Neural progenitor cell (in vitro differentiated cells): Measurements from ENCODE around the gene DVL1. TPM values are rescaled to one million over a fixed set of nuclear protein-coding genes. Genes with fewer than 3 reads are reported as not detected.
A peak's percentile ranks its signal among the peaks of the same experiment; 100 is the strongest.

Experiments
- DNase-seq: peaks from one replicate; pipeline ENCODE4 v3.0.0-alpha.2; 2016; ENCODE audit warnings: low spot score
- H2AFZ ChIP-seq: fragments of 200-600 bp; sonication (generic); replicated peaks from 2 replicates; pipeline ENCODE4 v1.6.1; 2016; ENCODE audit warnings: antibody characterized with exemption
- H3F3A ChIP-seq: fragments of 200-600 bp; sonication (generic); 2 replicates; pipeline ENCODE4 v1.6.1; 2016; ENCODE audit warnings: antibody characterized with exemption, low read depth
- H3K27ac ChIP-seq: fragments of 200-600 bp; sonication (generic); 2 replicates; pipeline ENCODE4 v1.5.1; 2016; ENCODE audit warnings: mild to moderate bottlenecking
- H3K27me3 ChIP-seq: fragments of 200-600 bp; sonication (generic); 2 replicates; pipeline ENCODE4 v1.6.1; 2016; ENCODE audit warnings: mild to moderate bottlenecking, moderate library complexity
- H3K36me3 ChIP-seq: fragments of 200-600 bp; sonication (generic); 2 replicates; pipeline ENCODE4 v1.5.1; 2016
- H3K4me1 ChIP-seq: fragments of 200-600 bp; sonication (generic); 2 replicates; pipeline ENCODE4 v1.6.1; 2016; ENCODE audit warnings: mixed run types
- H3K4me2 ChIP-seq: fragments of 200-600 bp; sonication (generic); 2 replicates; pipeline ENCODE4 v1.6.1; 2016
- H3K4me3 ChIP-seq: fragments of 200-600 bp; sonication (generic); 2 replicates; pipeline ENCODE4 v1.5.1; 2016
- H3K79me2 ChIP-seq: fragments of 200-600 bp; sonication (generic); 2 replicates; pipeline ENCODE4 v1.6.1; 2016; ENCODE audit warnings: low read depth
- H3K9ac ChIP-seq: fragments of 200-600 bp; sonication (generic); 2 replicates; pipeline ENCODE4 v1.6.1; 2016
- H3K9me3 ChIP-seq: fragments of 200-600 bp; sonication (generic); 2 replicates; pipeline ENCODE4 v1.5.1; 2016; ENCODE audit warnings: low read depth
- H4K20me1 ChIP-seq: fragments of 200-600 bp; sonication (generic); 2 replicates; pipeline ENCODE4 v1.6.1; 2016; ENCODE audit warnings: low read depth
- H3K27ac Mint-ChIP-seq: 3 replicates; pipeline ENCODE4 v1.8.0; 2021; ENCODE audit warnings: mixed read lengths
- H3K27me3 Mint-ChIP-seq: 2 replicates; pipeline ENCODE4 v1.8.0; 2022; ENCODE audit warnings: low read depth, mild to moderate bottlenecking, inconsistent platforms, moderate library complexity, mixed read lengths; ENCODE audit not compliant: insufficient read depth
- H3K36me3 Mint-ChIP-seq: 3 replicates; pipeline ENCODE4 v1.8.0; 2021; ENCODE audit warnings: mixed read lengths
- H3K4me1 Mint-ChIP-seq: 3 replicates; pipeline ENCODE4 v1.8.0; 2021; ENCODE audit warnings: mixed read lengths
- H3K4me3 Mint-ChIP-seq: 3 replicates; pipeline ENCODE4 v1.8.0; 2021; ENCODE audit warnings: mild to moderate bottlenecking, moderate library complexity, mixed read lengths
- H3K9me3 Mint-ChIP-seq: 3 replicates; pipeline ENCODE4 v1.8.0; 2020; ENCODE audit warnings: mixed read lengths
- CTCF ChIP-seq: fragments of 200-600 bp; sonication (generic); IDR thresholded peaks from 2 replicates; pipeline ENCODE4 v1.5.1; 2017; ENCODE audit warnings: antibody characterized with exemption, mild to moderate bottlenecking
- EZH2 ChIP-seq: fragments of 200-600 bp; sonication (generic); IDR thresholded peaks from 2 replicates; pipeline ENCODE4 v1.6.1; 2017; ENCODE audit warnings: antibody characterized with exemption, mild to moderate bottlenecking, moderate library complexity
- EZH2phosphoT487 ChIP-seq: fragments of 200-600 bp; sonication (generic); IDR thresholded peaks from 2 replicates; pipeline ENCODE4 v1.6.1; 2017; ENCODE audit warnings: antibody characterized with exemption
- total RNA-seq: library from RNA; depleted of rRNA; stranded (reverse); fragments of >200 nt; gene quantifications from 2 replicates; pipeline ENCODE4 v1.2.3, GENCODE V29; 2015; ENCODE audit warnings: low replicate concordance

Gene DVL1
- total RNA-seq, 1 donor from 2014 or later: 14.5 TPM

GRCh38 chr1:1351511-1352427 lies 2.6 kb upstream of the DVL1 start:
- no peaks in the 10 kb centered on the region for H3K9me3 ChIP-seq
- no peaks in the 10 kb centered on the region for H3K36me3 ChIP-seq
- H3K27ac Mint-ChIP-seq: peak overlapping the region; percentile 38
- no peak overlapping the region for H2AFZ ChIP-seq
- H3K27me3 ChIP-seq: peaks cover 35% of the 10 kb centered on the region
- peak overlapping the region; percentile 62 for H3K4me2 ChIP-seq
- no peak overlapping the region for H3K9ac ChIP-seq
- peaks cover 21% of the 10 kb centered on the region for H3K79me2 ChIP-seq
- no peak for TF ChIP-seq EZH2
- no peak for TF ChIP-seq CTCF
- no peak for TF ChIP-seq EZH2phosphoT487
- peaks cover 3% of the 10 kb centered on the region for H3K36me3 Mint-ChIP-seq
- peaks cover 56% of the 10 kb centered on the region for H4K20me1 ChIP-seq
- H3F3A ChIP-seq: peaks cover 48% of the 10 kb centered on the region
- peaks cover 14% of the 10 kb centered on the region for H3K27me3 Mint-ChIP-seq
- no peak overlapping the region for H3K27ac ChIP-seq
- no peak for DNase-seq
- peaks cover 36% of the 10 kb centered on the region for H3K4me1 ChIP-seq
- H3K4me3 Mint-ChIP-seq: peak overlapping the region; percentile 77
- peaks cover 14% of the 10 kb centered on the region for H3K4me1 Mint-ChIP-seq
- no peaks in the 10 kb centered on the region for H3K9me3 Mint-ChIP-seq
- H3K4me3 ChIP-seq: peak overlapping the region; percentile 17

- H3K4me1 Mint-ChIP-seq: peaks cover 13% of the 10 kb centered on the region
- H3K9me3 Mint-ChIP-seq: no peaks in the 10 kb centered on the region
- peaks cover 44% of the 10 kb centered on the region for H3K79me2 ChIP-seq
- H3K9ac ChIP-seq: peak overlapping the region; percentile 2
- peaks cover 75% of the 10 kb centered on the region for H4K20me1 ChIP-seq
- DNase-seq: no peak
- peak overlapping the region; percentile 90 for H3K4me3 ChIP-seq
- H3K27me3 ChIP-seq: peaks cover 9% of the 10 kb centered on the region
- no peaks in the 10 kb centered on the region for H3K9me3 ChIP-seq
- H3K4me2 ChIP-seq: peak overlapping the region; percentile 95
- peaks cover 3% of the 10 kb centered on the region for H3K36me3 Mint-ChIP-seq
- H3K27me3 Mint-ChIP-seq: peaks cover 8% of the 10 kb centered on the region
- H3K27ac Mint-ChIP-seq: no peak overlapping the region
- H3K4me1 ChIP-seq: peaks cover 15% of the 10 kb centered on the region
- no peak overlapping the region for H3K27ac ChIP-seq
- no peaks in the 10 kb centered on the region for H3K36me3 ChIP-seq
- TF ChIP-seq CTCF (no peak), EZH2phosphoT487 (no peak), EZH2 (no peak)
- H3F3A ChIP-seq: peaks cover 36% of the 10 kb centered on the region
- H3K4me3 Mint-ChIP-seq: peak overlapping the region; percentile 87
- peak overlapping the region; percentile 68 for H2AFZ ChIP-seq
Measured at GRCh38 chr1:1348420-1349255, 580 bp downstream of the DVL1 start.

- Histone ChIP-seq H3F3A (peaks cover 28% of the 10 kb centered on the region), H2AFZ (no peak overlapping the region), H3K4me1 (peaks cover 12% of the 10 kb centered on the region), H3K79me2 (peaks cover 47% of the 10 kb centered on the region), H3K27me3 (peaks cover under 1% of the 10 kb centered on the region), H3K36me3 (no peaks in the 10 kb centered on the region), H3K9ac (peak overlapping the region; percentile 2), H3K27ac (no peak overlapping the region), H4K20me1 (peaks cover 73% of the 10 kb centered on the region), H3K9me3 (no peaks in the 10 kb centered on the region), H3K4me3 (peak overlapping the region; percentile 90), H3K4me2 (peak overlapping the region; percentile 95)
- Mint-ChIP-seq H3K36me3 (peaks cover 3% of the 10 kb centered on the region), H3K27me3 (peaks cover 4% of the 10 kb centered on the region), H3K4me3 (peak overlapping the region; percentile 87), H3K27ac (no peak overlapping the region), H3K4me1 (peaks cover 13% of the 10 kb centered on the region), H3K9me3 (no peaks in the 10 kb centered on the region)
- DNase-seq: peak; percentile 81
- TF ChIP-seq CTCF (no peak), EZH2phosphoT487 (no peak), EZH2 (no peak)
Measured at GRCh38 chr1:1347663-1348419, 1.4 kb downstream of the DVL1 start.
